GM12891 (cell line): ENCODE measurements around the gene JAK2.

ENCODE experiments used
- DNase-seq: peaks from one replicate; pipeline ENCODE4 v3.0.0; 2011; ENCODE audit warnings: low spot score; ENCODE audit not compliant: insufficient read length
- FAIRE-seq: peaks from 2 replicates; lab custom pipeline; 2011; peaks lifted over from hg19 to GRCh38; lab: Jason Lieb, UNC
- PAX5 ChIP-seq: IDR thresholded peaks from 2 replicates; pipeline ENCODE4 v1.6.1; 2011; ENCODE audit warnings: low read length, moderate library complexity, mild to moderate bottlenecking; ENCODE audit not compliant: insufficient read depth, severe bottlenecking
- POLR2A ChIP-seq: IDR thresholded peaks from 2 replicates; pipeline ENCODE4 v1.6.1; 2011; ENCODE audit warnings: low read depth, low read length, control low read depth
- POLR2AphosphoS5 ChIP-seq: IDR thresholded peaks from 2 replicates; pipeline ENCODE4 v1.6.1; 2011; ENCODE audit warnings: low read depth, low read length, control low read depth
- POU2F2 ChIP-seq: IDR thresholded peaks from 2 replicates; pipeline ENCODE4 v1.6.1; 2011; ENCODE audit warnings: low read depth, mild to moderate bottlenecking, control low read depth, low read length, moderate library complexity
- SPI1 ChIP-seq: IDR thresholded peaks from 2 replicates; pipeline ENCODE4 v1.6.1; 2011; ENCODE audit warnings: low read depth, low read length, control low read depth
- TAF1 ChIP-seq: IDR thresholded peaks from 2 replicates; pipeline ENCODE4 v1.6.1; 2011; ENCODE audit warnings: low read depth, low read length, control low read depth

Gene JAK2

GRCh38 chr9:4955836-4956235 is 29.2 kb upstream of the JAK2 start:
- FAIRE-seq: no peak
- TF ChIP-seq PAX5 (no peak), TAF1 (no peak), POU2F2 (no peak), POLR2A (no peak), SPI1 (no peak), POLR2AphosphoS5 (no peak)

GRCh38 chr9:4959031-4959430 is 26.0 kb upstream of the JAK2 start:
- DNase-seq: no peak
- TF ChIP-seq PAX5 (no peak), POU2F2 (peak; percentile 38; the same call in 1 of the 2 replicates), SPI1 (no peak)
- no peak for FAIRE-seq

More at GRCh38 chr9:4955836-4956235, 29.2 kb upstream of the JAK2 start:
- no peak for DNase-seq

GRCh38 chr9:4962085-4962484 is 23.0 kb upstream of the JAK2 start:
- TF ChIP-seq POLR2AphosphoS5: no peak
- TF ChIP-seq SPI1: no peak
- no peak for TF ChIP-seq POLR2A
- TF ChIP-seq PAX5: no peak
- TF ChIP-seq POU2F2: no peak
- no peak for TF ChIP-seq TAF1
- no peak for FAIRE-seq
- no peak for DNase-seq

- FAIRE-seq: no peak
Observed at GRCh38 chr9:4964540-4964939, 20.5 kb upstream of the JAK2 start.

GRCh38 chr9:4965174-4965821 is 19.8 kb upstream of the JAK2 start:
- TF ChIP-seq TAF1: no peak
- TF ChIP-seq POU2F2: no peak
- no peak for TF ChIP-seq SPI1
- no peak for TF ChIP-seq POLR2A
- no peak for TF ChIP-seq POLR2AphosphoS5
- no peak for TF ChIP-seq PAX5
- DNase-seq (no peak), FAIRE-seq (no peak)

More at GRCh38 chr9:4964540-4964939, 20.5 kb upstream of the JAK2 start:
- DNase-seq: no peak
- TF ChIP-seq SPI1 (no peak), POLR2A (no peak), TAF1 (no peak), PAX5 (no peak), POLR2AphosphoS5 (no peak), POU2F2 (no peak)

- TF ChIP-seq POLR2A (no peak), POU2F2 (no peak), PAX5 (no peak), SPI1 (no peak), POLR2AphosphoS5 (no peak), TAF1 (no peak)
- FAIRE-seq (no peak), DNase-seq (no peak)
Observed at GRCh38 chr9:4967523-4967922, 17.5 kb upstream of the JAK2 start.

- FAIRE-seq (no peak), DNase-seq (no peak)
- TF ChIP-seq POLR2AphosphoS5 (no peak), PAX5 (no peak), TAF1 (no peak), POLR2A (no peak), SPI1 (no peak), POU2F2 (no peak)
Observed at GRCh38 chr9:4969130-4969529, 15.9 kb upstream of the JAK2 start.

- peak; percentile 90 for FAIRE-seq
- no peak for DNase-seq
Observed at GRCh38 chr9:4970970-4971641, 14.0 kb upstream of the JAK2 start.

GRCh38 chr9:4973246-4973645 is 11.8 kb upstream of the JAK2 start:
- TF ChIP-seq SPI1 (no peak), POLR2AphosphoS5 (no peak), PAX5 (no peak), POLR2A (no peak), TAF1 (no peak), POU2F2 (no peak)
- FAIRE-seq (no peak), DNase-seq (no peak)

More at GRCh38 chr9:4970970-4971641, 14.0 kb upstream of the JAK2 start:
- TF ChIP-seq POLR2A (peak; percentile 62; the same call in 1 of the 2 replicates), POU2F2 (no peak; the same call in 1 of the 2 replicates), TAF1 (no peak), SPI1 (peak; percentile 92), PAX5 (no peak)
